Astrocyte of the spinal cord (primary cell): ENCODE measurements around the gene PEA15.

ENCODE experiments used
- DNase-seq: peaks from one replicate; pipeline ENCODE4 v3.0.0; 2011; ENCODE audit warnings: low read depth, low spot score
- H3K4me3 ChIP-seq: 2 replicates; pipeline ENCODE4 v1.5.1; 2011; ENCODE audit warnings: low read depth, mild to moderate bottlenecking, low read length, moderate library complexity
- CTCF ChIP-seq: IDR thresholded peaks from 2 replicates; pipeline ENCODE4 v1.5.1; 2012; ENCODE audit warnings: low read depth, mild to moderate bottlenecking, low read length, inconsistent platforms
- in situ Hi-C: cut with HindIII; loops from 2 replicates; pipeline ENCODE4 v1.10.0; 2017; ENCODE audit warnings: low sequenced_read_pairs

PEA15 gene

GRCh38 chr1:160205242-160206035, at the start of gene PEA15:
PEA15 (plus strand) TSS chr1:160205384; CDS start chr1:160211545, 6,161 bp downstream.
- H3K4me3 ChIP-seq = peak within 1 kb of the TSS; percentile 96
- in situ Hi-C loops = no loop called here
- peak; percentile 67 for DNase-seq
- no peak for TF ChIP-seq CTCF

- TF ChIP-seq CTCF = no peak
- H3K4me3 ChIP-seq = no peak overlapping the region
- in situ Hi-C loops = no loop called here
- no peak for DNase-seq
Measured at GRCh38 chr1:160156361-160156760, 48.8 kb upstream of the PEA15 start.

GRCh38 chr1:160157174-160157573, 48.0 kb upstream of the PEA15 start:
- no peak for TF ChIP-seq CTCF
- in situ Hi-C loops = no loop called here
- no peak for DNase-seq
- H3K4me3 ChIP-seq = no peak overlapping the region

GRCh38 chr1:160158031-160158430, 47.2 kb upstream of the PEA15 start:
- H3K4me3 ChIP-seq = no peak overlapping the region
- in situ Hi-C loops = no loop called here
- DNase-seq = no peak
- no peak for TF ChIP-seq CTCF

- H3K4me3 ChIP-seq = no peak overlapping the region
- TF ChIP-seq CTCF = no peak
- in situ Hi-C loops = no loop called here
- DNase-seq = no peak
Measured at GRCh38 chr1:160158534-160158933, 46.6 kb upstream of the PEA15 start.

- no peak for TF ChIP-seq CTCF
- no peak for DNase-seq
- in situ Hi-C loops = no loop called here
- H3K4me3 ChIP-seq = no peak overlapping the region
Measured at GRCh38 chr1:160159846-160160245, 45.3 kb upstream of the PEA15 start.
